PC-3 (cell line): ENCODE data around the gene PAPOLB. TPM values are rescaled to one million over a fixed set of nuclear protein-coding genes. Genes with fewer than 3 reads are reported as not detected.
A peak's percentile ranks its signal among the peaks of the same experiment; 100 is the strongest.

Experiments
- ATAC-seq: fragments of 200-7000 bp; cut with Tn5 transposase; 2 replicates; pipeline ENCODE4 v1.9.1; 2020; ENCODE audit warnings: mild to moderate bottlenecking, moderate library complexity
- BruUV-seq: library from RNA; stranded (reverse); fragments of 400-500 nt; replicated peaks from 2 replicates; lab custom pipeline; 2021; lab: Mats Ljungman, UMichigan
- CTCF ChIA-PET: fragments of 300-600 bp; sonication (Branson Sonifier 250); formaldehyde crosslinking; loops from one replicate; lab custom pipeline; 2022; ENCODE audit warnings: antibody characterized with exemption; lab: Charles Lee
- POLR2A ChIA-PET: fragments of 300-600 bp; sonication (Branson Sonifier 250); formaldehyde crosslinking; loops from one replicate; lab custom pipeline; 2022; ENCODE audit warnings: antibody characterized with exemption; ENCODE audit not compliant: unreplicated experiment; lab: Charles Lee
- DNase-seq: peaks from one replicate; pipeline ENCODE4 v3.0.0-alpha.2; 2015
- H2AFZ ChIP-seq: fragments of 300-600 bp; sonication (generic); 2 replicates; pipeline ENCODE4 v1.6.0; 2016; ENCODE audit warnings: antibody characterized with exemption, low read length
- H3F3A ChIP-seq: fragments of 300-600 bp; sonication (generic); one replicate; pipeline ENCODE4 v1.6.0; 2017; ENCODE audit warnings: antibody characterized with exemption, low read length, control low read depth, mild to moderate bottlenecking; ENCODE audit not compliant: unreplicated experiment
- H3K27ac ChIP-seq: fragments of 300-600 bp; sonication (generic); 2 replicates; pipeline ENCODE4 v1.5.1; 2016; ENCODE audit warnings: mild to moderate bottlenecking, low read length
- H3K27me3 ChIP-seq: fragments of 300-600 bp; sonication (generic); 2 replicates; pipeline ENCODE4 v1.6.1; 2016; ENCODE audit warnings: low read length, mixed read lengths
- H3K36me3 ChIP-seq: fragments of 300-600 bp; sonication (generic); 2 replicates; pipeline ENCODE4 v1.6.1; 2016; ENCODE audit warnings: low read depth, mixed run types, low read length, mixed read lengths
- H3K4me1 ChIP-seq: fragments of 300-600 bp; sonication (generic); 2 replicates; pipeline ENCODE4 v1.5.1; 2016; ENCODE audit warnings: low read length; ENCODE audit not compliant: insufficient read depth
- H3K4me2 ChIP-seq: fragments of 300-600 bp; sonication (generic); 2 replicates; pipeline ENCODE4 v1.6.0; 2016; ENCODE audit warnings: low read length
- H3K4me3 ChIP-seq: fragments of 300-600 bp; sonication (generic); 2 replicates; pipeline ENCODE4 v1.5.1; 2016; ENCODE audit warnings: mild to moderate bottlenecking, low read length, mixed read lengths
- H3K79me2 ChIP-seq: fragments of 300-600 bp; sonication (generic); 2 replicates; pipeline ENCODE4 v1.6.1; 2017; ENCODE audit warnings: low read length, mixed read lengths
- H3K9ac ChIP-seq: fragments of 300-600 bp; sonication (generic); 2 replicates; pipeline ENCODE4 v1.6.0; 2016; ENCODE audit warnings: mild to moderate bottlenecking, low read length
- H3K9me2 ChIP-seq: fragments of 300-600 bp; sonication (generic); replicated peaks from 2 replicates; pipeline ENCODE4 v1.6.1; 2016; ENCODE audit warnings: mixed run types, low read length, mixed read lengths
- H3K9me3 ChIP-seq: fragments of 300-600 bp; sonication (generic); 2 replicates; pipeline ENCODE4 v1.6.1; 2016; ENCODE audit warnings: low read length, mixed read lengths
- H4K20me1 ChIP-seq: fragments of 300-600 bp; sonication (generic); 2 replicates; pipeline ENCODE4 v1.6.1; 2016; ENCODE audit warnings: low read length, mixed read lengths
- EZH2 ChIP-seq: fragments of 300-600 bp; sonication (generic); IDR thresholded peaks from one replicate; pipeline ENCODE4 v1.6.1; 2017; ENCODE audit warnings: antibody characterized with exemption, mild to moderate bottlenecking, low read length; ENCODE audit not compliant: unreplicated experiment
- EZH2phosphoT487 ChIP-seq: fragments of 300-600 bp; sonication (generic); IDR thresholded peaks from 2 replicates; pipeline ENCODE4 v1.6.1; 2018; ENCODE audit warnings: mild to moderate bottlenecking, antibody characterized with exemption, low read length, borderline replicate concordance
- intact Hi-C: fragments of 100-400 bp; cut with micrococcal nuclease; formaldehyde crosslinking; loops from 2 replicates; pipeline ENCODE4 v1.9.0; 2023
- total RNA-seq: library from RNA; depleted of rRNA; stranded (reverse); fragments of >200 nt; gene quantifications from 2 replicates; pipeline ENCODE4 v1.2.3, GENCODE V29; 2014
- TF ChIP-seq, protein P1 (sequence below): fragments of 300-600 bp; sonication (generic); conservative IDR thresholded peaks from 2 replicates; pipeline ENCODE4 v1.5.1; 2017; ENCODE audit warnings: antibody characterized with exemption, low read depth, mild to moderate bottlenecking, low read length

The PAPOLB gene
- total RNA-seq, 1 experiment from 2014 or later = 0.29 TPM

DNA sequence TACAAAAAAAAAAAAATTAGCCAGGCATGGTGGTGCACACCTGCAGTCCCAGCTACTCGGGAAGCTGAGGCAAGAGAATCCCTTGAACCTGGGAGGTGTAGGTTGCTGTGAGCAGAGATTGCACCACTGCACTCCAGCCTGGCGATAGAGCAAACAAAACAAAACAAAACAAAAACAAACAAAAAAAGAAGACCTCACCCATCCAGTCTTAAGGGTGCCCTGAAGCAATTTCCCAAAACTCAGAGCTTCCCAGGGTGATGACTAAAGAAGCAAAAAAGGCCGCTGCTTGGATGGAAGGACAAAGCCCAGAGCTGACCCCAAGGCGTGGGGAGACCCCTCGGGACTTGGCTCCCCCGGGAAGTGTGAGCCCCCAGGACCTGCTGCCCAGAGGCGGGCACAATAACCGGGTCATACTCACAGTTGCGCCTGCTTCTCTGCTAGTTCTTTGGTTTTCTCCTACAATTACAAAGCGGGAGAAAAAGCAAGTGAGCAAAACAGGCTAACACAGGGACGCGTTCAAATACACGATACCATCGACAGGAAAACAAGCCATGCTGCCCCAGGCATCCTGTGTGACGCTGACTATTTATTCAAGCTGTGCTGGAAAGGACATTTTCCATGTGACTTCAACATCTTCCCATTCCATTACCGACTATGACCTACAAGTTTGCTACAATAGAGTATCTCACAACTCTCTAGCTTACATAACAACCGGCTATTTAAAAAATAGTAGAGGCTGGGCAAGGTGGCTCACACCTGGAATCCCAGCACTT, 29.9 kb downstream of the PAPOLB start:
- H3F3A ChIP-seq = no peaks in the 10 kb centered on the region
- no peaks in the 10 kb centered on the region for H3K27me3 ChIP-seq
- no peak overlapping the region for H2AFZ ChIP-seq
- DNase-seq (no peak), ATAC-seq (no peak)
- H3K79me2 ChIP-seq = no peaks in the 10 kb centered on the region
- no peaks in the 10 kb centered on the region for H4K20me1 ChIP-seq
- POLR2A ChIA-PET = interaction anchor here (0.6 kb wide), 1 partner anchor 52 kb away, joined by 4 read pairs; the partner anchor contains the start of gene RADIL
- TF ChIP-seq EZH2phosphoT487 (no peak), EZH2 (no peak)
- TF ChIP-seq, protein P1, sequence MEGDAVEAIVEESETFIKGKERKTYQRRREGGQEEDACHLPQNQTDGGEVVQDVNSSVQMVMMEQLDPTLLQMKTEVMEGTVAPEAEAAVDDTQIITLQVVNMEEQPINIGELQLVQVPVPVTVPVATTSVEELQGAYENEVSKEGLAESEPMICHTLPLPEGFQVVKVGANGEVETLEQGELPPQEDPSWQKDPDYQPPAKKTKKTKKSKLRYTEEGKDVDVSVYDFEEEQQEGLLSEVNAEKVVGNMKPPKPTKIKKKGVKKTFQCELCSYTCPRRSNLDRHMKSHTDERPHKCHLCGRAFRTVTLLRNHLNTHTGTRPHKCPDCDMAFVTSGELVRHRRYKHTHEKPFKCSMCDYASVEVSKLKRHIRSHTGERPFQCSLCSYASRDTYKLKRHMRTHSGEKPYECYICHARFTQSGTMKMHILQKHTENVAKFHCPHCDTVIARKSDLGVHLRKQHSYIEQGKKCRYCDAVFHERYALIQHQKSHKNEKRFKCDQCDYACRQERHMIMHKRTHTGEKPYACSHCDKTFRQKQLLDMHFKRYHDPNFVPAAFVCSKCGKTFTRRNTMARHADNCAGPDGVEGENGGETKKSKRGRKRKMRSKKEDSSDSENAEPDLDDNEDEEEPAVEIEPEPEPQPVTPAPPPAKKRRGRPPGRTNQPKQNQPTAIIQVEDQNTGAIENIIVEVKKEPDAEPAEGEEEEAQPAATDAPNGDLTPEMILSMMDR = no peak
- H3K27ac ChIP-seq = no peak overlapping the region
- no peaks in the 10 kb centered on the region for H3K36me3 ChIP-seq
- CTCF ChIA-PET = interaction anchor here (0.7 kb wide), 1 partner anchor 34 kb away, joined by 3 read pairs; no protein-coding TSS in a partner anchor
- H3K4me1 ChIP-seq = no peaks in the 10 kb centered on the region
- intact Hi-C loops = no loop called here
- H3K9me3 ChIP-seq = no peaks in the 10 kb centered on the region
- H3K9ac ChIP-seq = no peak overlapping the region
- no TSS peak for BruUV-seq
- no peak overlapping the region for H3K4me2 ChIP-seq
- H3K9me2 ChIP-seq = no peaks in the 10 kb centered on the region
- H3K4me3 ChIP-seq = no peak overlapping the region

DNA sequence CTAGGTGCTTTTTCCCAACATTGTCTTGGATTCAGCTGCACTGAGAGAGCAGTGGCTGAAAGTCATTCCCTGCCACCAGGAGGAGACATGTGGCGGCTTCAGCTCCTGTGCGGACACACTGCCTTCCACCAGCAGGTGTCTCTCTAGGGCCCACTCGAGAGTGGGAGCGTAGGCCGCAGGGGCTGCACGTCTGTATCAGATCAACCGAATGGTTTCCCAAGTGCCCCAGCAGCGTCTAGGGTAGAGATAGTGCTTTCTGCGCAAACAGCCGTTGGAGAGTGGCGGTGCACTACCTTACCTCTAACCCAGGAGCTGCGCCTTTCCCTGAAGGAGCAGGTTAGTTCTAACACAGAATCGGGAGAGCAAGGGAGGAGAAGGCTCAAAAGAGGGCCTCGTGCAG, 31.7 kb downstream of the PAPOLB start:
- Histone ChIP-seq H3K4me2 (no peak overlapping the region), H3K9me3 (no peaks in the 10 kb centered on the region), H3K4me3 (no peak overlapping the region), H3K27me3 (no peaks in the 10 kb centered on the region), H3K36me3 (no peaks in the 10 kb centered on the region), H3F3A (no peaks in the 10 kb centered on the region), H3K27ac (no peak overlapping the region), H3K9ac (no peak overlapping the region), H2AFZ (no peak overlapping the region), H4K20me1 (no peaks in the 10 kb centered on the region), H3K9me2 (no peaks in the 10 kb centered on the region), H3K79me2 (no peaks in the 10 kb centered on the region), H3K4me1 (no peaks in the 10 kb centered on the region)
- BruUV-seq = no TSS peak
- TF ChIP-seq EZH2 (no peak), EZH2phosphoT487 (no peak)
- TF ChIP-seq, protein P1 = peak; percentile 83
- ATAC-seq (peak; percentile 84), DNase-seq (peak; percentile 44)
- POLR2A ChIA-PET = no interaction called here
- CTCF ChIA-PET = interaction anchor here (0.5 kb wide), 1 partner anchor 106 kb away, joined by 3 read pairs; no protein-coding TSS in a partner anchor
- intact Hi-C loops = no loop called here

DNA sequence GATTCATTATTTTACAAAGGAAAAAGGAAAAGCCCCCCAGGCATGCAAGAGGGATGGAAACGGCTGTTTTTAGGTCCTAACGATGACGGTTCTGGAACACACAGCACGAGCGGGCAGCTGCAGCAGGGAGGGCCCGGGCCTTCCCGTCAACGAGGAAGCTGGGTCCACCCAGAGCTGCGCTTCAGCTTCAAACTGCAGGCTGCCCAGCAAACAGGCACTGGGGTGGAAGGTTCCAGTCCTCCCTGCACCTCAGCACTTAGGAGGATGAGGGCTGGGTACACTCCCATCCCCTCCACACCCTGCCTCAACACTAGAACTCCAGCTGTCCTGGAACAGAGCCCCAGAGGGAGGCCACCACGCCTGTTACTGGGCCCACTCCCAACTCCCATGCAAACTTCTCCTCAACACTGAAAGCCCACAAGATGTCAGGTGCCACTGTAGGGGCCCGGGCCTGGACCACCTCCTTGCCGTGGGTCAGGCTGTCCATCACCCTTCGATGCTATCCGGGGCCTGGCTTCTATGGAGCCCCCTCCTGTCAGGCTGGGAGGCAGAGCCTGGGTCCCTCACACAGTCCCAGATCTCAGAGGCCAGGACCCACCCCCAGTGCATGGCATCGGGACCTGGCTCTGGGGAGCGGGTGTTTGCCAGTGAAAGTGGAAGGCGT, 33.0 kb downstream of the PAPOLB start:
- H3K4me1 ChIP-seq = no peaks in the 10 kb centered on the region
- ChIA-PET POLR2A (no interaction called here), CTCF (no interaction called here)
- H3F3A ChIP-seq = no peaks in the 10 kb centered on the region
- H3K9me2 ChIP-seq = no peaks in the 10 kb centered on the region
- no peak overlapping the region for H3K9ac ChIP-seq
- DNase-seq (no peak), ATAC-seq (no peak)
- no peak overlapping the region for H3K4me2 ChIP-seq
- H3K9me3 ChIP-seq = no peaks in the 10 kb centered on the region
- H3K4me3 ChIP-seq = no peak overlapping the region
- no peak overlapping the region for H2AFZ ChIP-seq
- H4K20me1 ChIP-seq = no peaks in the 10 kb centered on the region
- no peaks in the 10 kb centered on the region for H3K27me3 ChIP-seq
- no TSS peak for BruUV-seq
- intact Hi-C loops = no loop called here
- H3K79me2 ChIP-seq = no peaks in the 10 kb centered on the region
- no peak overlapping the region for H3K27ac ChIP-seq
- TF ChIP-seq EZH2phosphoT487 (no peak), EZH2 (no peak)
- TF ChIP-seq, protein P1 = no peak
- H3K36me3 ChIP-seq = no peaks in the 10 kb centered on the region
